DOHH2 (cell line): ENCODE data around the gene TBL1XR1.

Experiments used
- H3F3A ChIP-seq: fragments of 200-600 bp; sonication (generic), shearing (Covaris generic); 2 replicates; pipeline ENCODE4 v1.6.0; 2016; ENCODE audit warnings: antibody characterized with exemption, mild to moderate bottlenecking; ENCODE audit not compliant: control insufficient read depth, insufficient read depth
- H3K27ac ChIP-seq: fragments of 200-600 bp; sonication (generic); 2 replicates; pipeline ENCODE4 v1.5.1; 2014; ENCODE audit warnings: low read depth, mild to moderate bottlenecking, low read length, moderate library complexity
- H3K27me3 ChIP-seq: fragments of 200-600 bp; sonication (generic); 2 replicates; pipeline ENCODE4 v1.6.1; 2014; ENCODE audit warnings: mild to moderate bottlenecking, low read length, mixed read lengths; ENCODE audit not compliant: control insufficient read depth
- H3K36me3 ChIP-seq: fragments of 200-600 bp; sonication (generic); 2 replicates; pipeline ENCODE4 v1.6.1; 2014; ENCODE audit warnings: mild to moderate bottlenecking, low read length, moderate library complexity, mixed read lengths; ENCODE audit not compliant: control insufficient read depth
- H3K4me1 ChIP-seq: fragments of 200-600 bp; sonication (generic); 2 replicates; pipeline ENCODE4 v1.6.1; 2014; ENCODE audit warnings: mild to moderate bottlenecking, low read length, mixed read lengths; ENCODE audit not compliant: control insufficient read depth
- H3K4me2 ChIP-seq: fragments of 200-600 bp; sonication (generic); 2 replicates; pipeline ENCODE4 v1.6.0; 2014; ENCODE audit warnings: mild to moderate bottlenecking, low read length, moderate library complexity
- H3K4me3 ChIP-seq: fragments of 200-600 bp; sonication (generic); 2 replicates; pipeline ENCODE4 v1.5.1; 2014; ENCODE audit warnings: mild to moderate bottlenecking, low read length, mixed read lengths
- H3K79me2 ChIP-seq: fragments of 200-600 bp; sonication (generic); 2 replicates; pipeline ENCODE4 v1.6.1; 2014; ENCODE audit warnings: mild to moderate bottlenecking, low read length, mixed read lengths; ENCODE audit not compliant: control insufficient read depth
- H3K9me2 ChIP-seq: fragments of 200-600 bp; sonication (generic); replicated peaks from 2 replicates; pipeline ENCODE4 v1.6.1; 2014; ENCODE audit warnings: mild to moderate bottlenecking, low read length, mixed read lengths; ENCODE audit not compliant: control insufficient read depth
- H3K9me3 ChIP-seq: fragments of 200-600 bp; sonication (generic); 2 replicates; pipeline ENCODE4 v1.6.1; 2014; ENCODE audit warnings: antibody characterized with exemption, low read length, mixed read lengths; ENCODE audit not compliant: control insufficient read depth, insufficient read depth
- H4K20me1 ChIP-seq: fragments of 200-600 bp; sonication (generic); 2 replicates; pipeline ENCODE4 v1.6.0; 2014; ENCODE audit warnings: low read depth, mild to moderate bottlenecking, antibody characterized with exemption, low read length, moderate library complexity; ENCODE audit not compliant: control insufficient read depth, insufficient read depth
- CTCF ChIP-seq: fragments of 200-600 bp; sonication (generic); IDR thresholded peaks from one replicate; pipeline ENCODE4 v1.5.1; 2014; ENCODE audit warnings: antibody characterized with exemption, mild to moderate bottlenecking, low read depth, low read length; ENCODE audit not compliant: poor library complexity, severe bottlenecking
- EZH2phosphoT487 ChIP-seq: fragments of 200-600 bp; sonication (generic); IDR thresholded peaks from 2 replicates; pipeline ENCODE4 v1.6.1; 2017; ENCODE audit warnings: borderline replicate concordance, mild to moderate bottlenecking, antibody characterized with exemption, low read length, moderate library complexity, mixed read lengths

The TBL1XR1 gene

GRCh38 chr3:177053107-177053506 is 144.2 kb downstream of the TBL1XR1 start:
- H3K4me1 ChIP-seq: peaks cover 29% of the 10 kb centered on the region
- TF ChIP-seq CTCF: no peak
- TF ChIP-seq EZH2phosphoT487: no peak
- H3K36me3 ChIP-seq: peaks cover 57% of the 10 kb centered on the region
- H3K4me3 ChIP-seq: no peak overlapping the region
- H3F3A ChIP-seq: peaks cover 6% of the 10 kb centered on the region
- no peaks in the 10 kb centered on the region for H3K9me2 ChIP-seq
- peaks cover 68% of the 10 kb centered on the region for H3K79me2 ChIP-seq
- H3K27me3 ChIP-seq: no peaks in the 10 kb centered on the region
- no peak overlapping the region for H3K27ac ChIP-seq
- no peak overlapping the region for H3K4me2 ChIP-seq
- H4K20me1 ChIP-seq: no peaks in the 10 kb centered on the region
- H3K9me3 ChIP-seq: no peaks in the 10 kb centered on the region

- no peaks in the 10 kb centered on the region for H3K27me3 ChIP-seq
- no peaks in the 10 kb centered on the region for H4K20me1 ChIP-seq
- no peaks in the 10 kb centered on the region for H3K9me2 ChIP-seq
- peaks cover 18% of the 10 kb centered on the region for H3K4me1 ChIP-seq
- H3K36me3 ChIP-seq: peaks cover 70% of the 10 kb centered on the region
- no peak for TF ChIP-seq EZH2phosphoT487
- no peak for TF ChIP-seq CTCF
- H3K27ac ChIP-seq: peak overlapping the region; percentile 1; the same call in 1 of the 2 replicates
- H3F3A ChIP-seq: peaks cover 6% of the 10 kb centered on the region
- H3K4me3 ChIP-seq: no peak overlapping the region
- no peaks in the 10 kb centered on the region for H3K9me3 ChIP-seq
- H3K4me2 ChIP-seq: no peak overlapping the region
- peaks cover 52% of the 10 kb centered on the region for H3K79me2 ChIP-seq
Observed at GRCh38 chr3:177051411-177051810, 145.9 kb downstream of the TBL1XR1 start.

- H3K9me2 ChIP-seq: no peaks in the 10 kb centered on the region
- H3K9me3 ChIP-seq: no peaks in the 10 kb centered on the region
- no peak overlapping the region for H3K4me3 ChIP-seq
- TF ChIP-seq EZH2phosphoT487 (no peak), CTCF (peak; percentile 62)
- H3K4me2 ChIP-seq: no peak overlapping the region
- H3K79me2 ChIP-seq: peaks cover 44% of the 10 kb centered on the region
- no peaks in the 10 kb centered on the region for H4K20me1 ChIP-seq
- H3K36me3 ChIP-seq: peaks cover 78% of the 10 kb centered on the region
- H3F3A ChIP-seq: peaks cover 6% of the 10 kb centered on the region
- H3K27ac ChIP-seq: no peak overlapping the region; the same call in 1 of the 2 replicates
- H3K27me3 ChIP-seq: no peaks in the 10 kb centered on the region
- H3K4me1 ChIP-seq: peaks cover 18% of the 10 kb centered on the region
Observed at GRCh38 chr3:177050501-177051237, 146.6 kb downstream of the TBL1XR1 start.
